ENCODE measurements around the gene AP2A2. TPM values are rescaled to one million over a fixed set of nuclear protein-coding genes. Genes with fewer than 3 reads are reported as not detected.

The AP2A2 gene
- total RNA-seq, 1 experiment from 2014 or later = 62.0 TPM

- H3K9me3 ChIP-seq (ENCODE audit: low read depth, low read length, poor library complexity, severe bottlenecking) = no peaks in the 10 kb centered on the region
- DNase-seq (ENCODE audit: low spot score) = no peak
- H3K27me3 ChIP-seq (replicated peaks; ENCODE audit: insufficient read depth, low read depth, low read length, poor library complexity) = no peaks in the 10 kb centered on the region
- no peaks in the 10 kb centered on the region for H3K36me3 ChIP-seq (ENCODE audit: insufficient read depth, low read length, poor library complexity, severe bottlenecking)
- H3K27ac ChIP-seq (ENCODE audit: low read depth, low read length, poor library complexity, severe bottlenecking) = no peak overlapping the region
- CTCF ChIA-PET = no interaction called here
- TF ChIP-seq CTCF (conservative IDR thresholded peaks at IDR 0.05; ENCODE audit: low read depth, low read length) (no peak), EZH2 (IDR thresholded peaks at IDR 0.05; ENCODE audit: borderline replicate concordance, low read depth, low read length, poor library complexity, severe bottlenecking) (no peak)
- no peaks in the 10 kb centered on the region for H3K4me1 ChIP-seq (ENCODE audit: insufficient read depth, low read length, poor library complexity, severe bottlenecking)
- no peak overlapping the region for H3K4me3 ChIP-seq (ENCODE audit: low read depth, low read length, poor library complexity, severe bottlenecking)
- intact Hi-C loops (cut with micrococcal nuclease; ENCODE audit: unreplicated experiment) = no loop called here
- POLR2A ChIA-PET (ENCODE audit: low non-redundant PET) = no interaction called here
- no TSS peak for BruUV-seq (replicated peaks)
Measured at GRCh38 chr11:1041149-1041467, 115.4 kb downstream of the AP2A2 start.

- Histone ChIP-seq H3K9me3 (ENCODE audit: low read depth, low read length, poor library complexity, severe bottlenecking) (no peaks in the 10 kb centered on the region), H3K4me1 (ENCODE audit: insufficient read depth, low read length, poor library complexity, severe bottlenecking) (no peaks in the 10 kb centered on the region), H3K36me3 (ENCODE audit: insufficient read depth, low read length, poor library complexity, severe bottlenecking) (no peaks in the 10 kb centered on the region), H3K27me3 (replicated peaks; ENCODE audit: insufficient read depth, low read depth, low read length, poor library complexity) (no peaks in the 10 kb centered on the region), H3K4me3 (ENCODE audit: low read depth, low read length, poor library complexity, severe bottlenecking) (no peak overlapping the region), H3K27ac (ENCODE audit: low read depth, low read length, poor library complexity, severe bottlenecking) (no peak overlapping the region)
- ChIA-PET CTCF (no interaction called here), POLR2A (ENCODE audit: low non-redundant PET) (no interaction called here)
- no TSS peak for BruUV-seq (replicated peaks)
- DNase-seq (ENCODE audit: low spot score) = no peak
- intact Hi-C loops (cut with micrococcal nuclease; ENCODE audit: unreplicated experiment) = no loop called here
- TF ChIP-seq EZH2 (IDR thresholded peaks at IDR 0.05; ENCODE audit: borderline replicate concordance, low read depth, low read length, poor library complexity, severe bottlenecking) (no peak), CTCF (conservative IDR thresholded peaks at IDR 0.05; ENCODE audit: low read depth, low read length) (no peak)
Measured at GRCh38 chr11:1041471-1041870, 115.8 kb downstream of the AP2A2 start.

- no TSS peak for BruUV-seq (replicated peaks)
- POLR2A ChIA-PET (ENCODE audit: low non-redundant PET) = no interaction called here
- intact Hi-C loops (cut with micrococcal nuclease; ENCODE audit: unreplicated experiment) = no loop called here
Measured at GRCh38 chr11:1041936-1042608, 116.4 kb downstream of the AP2A2 start.

More at GRCh38 chr11:1041936-1042608, 116.4 kb downstream of the AP2A2 start:
- H3K36me3 ChIP-seq (ENCODE audit: insufficient read depth, low read length, poor library complexity, severe bottlenecking) = no peaks in the 10 kb centered on the region
- CTCF ChIA-PET = no interaction called here
- no peak overlapping the region for H3K27ac ChIP-seq (ENCODE audit: low read depth, low read length, poor library complexity, severe bottlenecking)
- no peaks in the 10 kb centered on the region for H3K4me1 ChIP-seq (ENCODE audit: insufficient read depth, low read length, poor library complexity, severe bottlenecking)
- TF ChIP-seq CTCF (conservative IDR thresholded peaks at IDR 0.05; ENCODE audit: low read depth, low read length) (no peak), EZH2 (IDR thresholded peaks at IDR 0.05; ENCODE audit: borderline replicate concordance, low read depth, low read length, poor library complexity, severe bottlenecking) (no peak)
- no peak for DNase-seq (ENCODE audit: low spot score)
- H3K27me3 ChIP-seq (replicated peaks; ENCODE audit: insufficient read depth, low read depth, low read length, poor library complexity) = no peaks in the 10 kb centered on the region
- no peaks in the 10 kb centered on the region for H3K9me3 ChIP-seq (ENCODE audit: low read depth, low read length, poor library complexity, severe bottlenecking)
- no peak overlapping the region for H3K4me3 ChIP-seq (ENCODE audit: low read depth, low read length, poor library complexity, severe bottlenecking)
